Renal cortical epithelial cell (primary cell): ENCODE results near the gene CPXM2. TPM values are rescaled to one million over a fixed set of nuclear protein-coding genes. Genes with fewer than 3 reads are reported as not detected.

ENCODE experiments used
- DNase-seq: peaks from one replicate; pipeline ENCODE4 v3.0.0-alpha.2; 2011; ENCODE audit warnings: low read depth
- total RNA-seq: library from RNA; depleted of rRNA; stranded (reverse); fragments of >200 nt; gene quantifications from 2 replicates; pipeline ENCODE4 v1.2.3, GENCODE V29; 2014

Gene CPXM2
- 1.1 and 1.7 TPM in 2 replicates for total RNA-seq

DNA sequence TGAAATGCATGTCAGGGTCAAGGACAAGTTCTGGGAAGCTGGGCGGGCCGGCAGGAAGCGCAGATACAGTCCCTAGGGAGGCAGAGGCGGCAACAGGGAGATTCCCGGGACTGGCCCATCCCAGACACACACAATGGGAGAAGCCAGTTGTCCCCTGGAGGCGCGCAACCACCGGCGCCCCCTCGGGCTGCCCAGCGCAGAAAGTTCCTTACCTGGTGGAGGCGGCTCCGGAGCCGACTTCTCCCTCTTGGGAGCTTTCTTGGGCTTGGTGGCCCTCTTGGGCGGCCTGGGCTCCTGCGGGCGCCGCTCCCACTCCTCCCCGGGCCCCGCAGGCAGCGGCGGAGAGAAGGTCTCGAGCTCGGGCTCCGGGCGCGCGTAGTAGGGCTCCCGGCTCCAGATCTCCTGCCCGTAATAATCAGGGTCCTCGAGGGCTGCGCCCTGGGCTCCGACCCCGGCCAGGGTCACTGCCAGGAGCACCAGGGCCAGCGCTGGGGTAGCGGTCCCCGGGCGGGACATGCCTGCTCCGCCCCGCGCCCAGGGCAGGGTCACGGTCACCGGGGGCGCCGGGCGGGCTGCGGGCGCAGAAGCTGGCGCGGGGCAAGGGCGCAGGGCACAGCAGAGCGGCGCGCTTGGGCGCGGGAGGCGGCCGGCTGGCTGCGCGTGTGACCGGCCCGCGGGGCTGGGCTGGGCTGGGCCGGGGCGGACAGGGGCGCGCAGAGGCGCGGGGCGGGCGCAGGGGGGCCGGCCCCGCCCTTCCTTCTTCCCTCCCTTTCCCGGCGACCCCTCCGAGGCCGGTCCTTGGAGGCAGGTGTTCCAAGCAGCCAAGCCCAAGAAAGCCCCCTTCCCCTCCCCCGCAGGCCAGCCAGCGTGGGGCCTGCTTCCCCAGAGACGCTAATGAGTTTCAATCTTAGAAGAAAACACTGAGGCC lies at the start of gene CPXM2:
CPXM2 (minus strand) TSS at position 664 of the 928 bp plus-strand sequence; CDS start at position 516, 148 bp downstream.
- DNase-seq: no peak

DNA sequence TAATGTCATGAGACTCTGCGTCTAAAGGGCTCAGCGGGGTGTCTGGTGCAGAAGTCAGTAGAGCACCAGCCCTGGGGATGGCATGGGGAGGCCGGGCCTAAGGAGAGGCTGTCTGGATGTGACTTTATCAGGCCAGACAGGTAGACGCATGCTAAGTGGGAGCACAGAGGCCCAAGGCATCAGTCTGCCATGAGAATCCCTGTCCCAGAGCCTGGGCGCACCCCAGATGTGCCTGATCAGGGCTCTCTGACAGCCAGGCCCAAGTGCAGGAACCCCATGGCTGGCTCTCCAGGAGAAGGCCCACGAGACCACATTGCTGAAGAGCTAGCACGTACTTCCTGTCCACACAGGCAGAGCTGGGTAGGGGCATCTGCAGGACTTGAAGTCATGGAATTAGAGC lies 48.0 kb upstream of the CPXM2 start:
- no peak for DNase-seq

DNA sequence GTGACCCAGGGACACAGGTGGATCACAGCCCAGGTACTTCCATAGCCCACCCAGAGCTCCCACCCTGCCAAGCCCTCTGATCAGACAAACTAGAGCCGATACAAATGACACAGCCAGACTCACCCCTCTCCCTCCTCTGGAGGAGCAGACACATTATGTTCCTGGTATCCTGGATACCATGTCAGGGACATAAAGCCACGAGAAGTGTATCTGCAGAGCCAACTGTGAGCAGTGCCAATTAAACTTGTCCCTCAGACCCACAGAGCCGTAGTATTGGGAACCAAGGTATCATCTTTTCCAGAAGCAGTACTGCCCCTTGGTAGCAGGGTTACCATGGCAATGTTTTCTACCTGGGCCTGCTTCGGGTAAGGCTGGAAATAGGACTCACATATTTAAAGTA lies 47.3 kb upstream of the CPXM2 start:
- no peak for DNase-seq

DNA sequence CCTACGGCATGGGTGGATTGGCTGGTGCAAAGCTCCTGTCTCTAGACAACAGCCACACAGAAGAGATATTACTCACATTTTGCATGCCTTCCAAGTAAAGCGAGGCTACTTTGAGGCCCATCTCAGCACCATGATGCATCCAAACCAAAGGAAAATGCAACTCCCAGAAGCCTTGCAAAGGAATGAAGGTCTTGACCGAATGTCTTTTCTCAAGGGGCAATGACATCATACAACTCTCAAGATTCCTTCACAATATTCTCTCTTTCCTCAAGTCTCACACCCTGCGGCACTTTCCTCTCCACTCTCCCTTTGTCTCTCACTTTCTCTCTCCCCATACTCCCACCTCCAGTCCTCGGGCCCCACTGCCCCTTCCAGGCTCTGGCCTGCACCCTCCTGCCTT lies 44.8 kb upstream of the CPXM2 start:
- DNase-seq: no peak

DNA sequence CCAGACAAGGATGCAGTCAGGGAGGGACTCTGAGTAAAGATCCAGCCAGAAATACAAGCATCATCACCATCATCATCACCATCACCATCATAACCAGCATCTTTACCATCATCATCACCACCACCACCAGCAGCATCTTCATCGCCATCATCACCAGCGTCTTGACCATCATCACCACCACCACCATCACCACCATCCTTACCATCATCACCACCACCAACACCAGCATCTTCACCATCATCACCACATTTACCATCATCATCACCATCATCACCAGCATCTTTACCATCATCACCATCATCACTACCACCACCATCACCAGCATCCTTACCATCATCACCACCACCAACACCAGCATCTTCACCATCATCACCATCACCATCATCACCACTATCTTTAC lies 44.1 kb upstream of the CPXM2 start:
- DNase-seq: no peak

DNA sequence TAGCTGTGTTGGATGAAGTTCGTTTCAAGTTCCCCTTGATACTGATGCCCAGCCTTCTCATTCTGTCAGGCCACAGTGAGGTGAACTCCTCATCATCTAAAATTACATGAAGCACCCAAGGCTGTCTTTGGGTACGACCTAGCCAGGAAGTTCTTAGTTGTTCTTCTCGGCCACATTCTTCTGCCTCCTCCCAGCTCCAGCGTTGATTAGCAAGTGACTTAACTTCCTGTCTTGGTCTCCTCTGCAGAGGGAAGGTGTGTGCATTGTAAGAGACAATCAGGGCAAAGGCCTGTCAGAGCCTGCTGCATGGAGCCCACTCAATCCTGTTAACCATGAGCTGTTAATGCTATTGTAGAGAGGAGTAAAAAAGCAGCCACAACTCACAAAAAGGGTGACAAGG lies 43.2 kb upstream of the CPXM2 start:
- no peak for DNase-seq

DNA sequence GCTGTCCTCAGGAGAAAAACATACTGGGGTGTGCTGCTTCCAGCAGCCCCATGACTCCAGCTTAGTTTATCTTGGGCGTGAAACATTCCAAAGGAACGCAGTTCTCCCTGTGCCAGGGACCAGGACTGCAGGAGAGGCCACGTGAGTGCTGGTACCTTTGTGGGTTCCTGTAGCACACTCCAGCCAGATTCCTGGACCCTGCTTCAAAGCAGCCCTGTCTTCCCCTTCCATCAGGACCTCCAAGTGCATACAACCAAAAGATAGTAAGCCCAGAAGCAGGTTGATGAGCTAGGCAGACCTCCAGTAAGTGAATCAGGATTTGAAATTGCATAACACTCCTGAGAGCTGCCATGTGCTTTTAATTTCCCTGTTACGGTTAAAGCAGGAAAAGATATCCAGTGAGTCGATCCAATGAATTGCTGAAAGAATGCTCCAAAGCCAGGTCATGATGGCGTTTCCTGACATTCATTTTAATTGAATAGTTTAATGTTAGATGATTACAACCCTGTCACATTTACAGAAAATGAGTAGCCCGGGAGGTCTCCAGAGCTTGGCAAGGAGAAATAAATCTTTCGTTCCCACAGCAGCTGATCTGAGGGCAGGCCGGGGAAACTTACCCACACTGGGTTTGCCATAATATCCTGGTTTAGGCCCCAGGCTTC lies 38.9 kb upstream of the CPXM2 start:
- DNase-seq: no peak

DNA sequence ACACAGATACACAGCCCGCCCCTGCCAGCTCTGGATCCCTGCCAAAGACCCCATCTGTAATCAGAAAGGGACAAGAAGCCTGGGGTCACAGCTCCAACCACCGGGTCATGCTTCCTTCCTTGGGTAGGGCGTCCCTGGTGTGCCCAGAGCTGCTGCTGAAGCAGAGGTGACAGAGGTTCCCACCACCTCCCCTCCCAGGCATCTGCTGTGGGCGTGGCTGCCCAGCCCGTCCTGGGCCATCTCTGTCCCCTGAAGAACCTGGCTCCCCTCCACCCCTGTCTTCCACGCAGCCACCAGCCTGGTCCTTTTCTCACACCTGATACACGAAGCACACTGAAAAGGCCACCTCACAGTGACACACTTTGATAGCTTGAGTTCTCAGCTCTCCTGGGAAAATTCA lies 38.2 kb upstream of the CPXM2 start:
- DNase-seq: no peak

DNA sequence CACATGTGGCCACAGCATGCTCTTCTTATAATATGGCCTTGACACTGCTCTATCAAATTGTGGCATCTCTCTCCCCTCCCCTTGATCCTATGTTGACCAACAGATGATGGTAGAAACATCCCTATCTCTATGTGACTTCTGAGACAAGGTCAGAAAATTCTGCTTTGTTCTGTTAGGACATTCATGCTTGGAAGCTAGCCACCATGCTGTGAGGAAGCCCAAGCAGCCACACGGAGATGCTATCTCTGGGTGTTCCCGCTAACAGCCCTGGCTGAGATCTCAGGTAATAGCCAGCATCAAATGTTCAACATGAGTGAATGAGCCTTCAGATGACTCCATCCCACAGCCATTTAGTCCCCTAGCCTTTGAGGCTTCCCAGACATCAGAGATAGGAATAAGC lies 36.8 kb upstream of the CPXM2 start:
- DNase-seq: no peak

DNA sequence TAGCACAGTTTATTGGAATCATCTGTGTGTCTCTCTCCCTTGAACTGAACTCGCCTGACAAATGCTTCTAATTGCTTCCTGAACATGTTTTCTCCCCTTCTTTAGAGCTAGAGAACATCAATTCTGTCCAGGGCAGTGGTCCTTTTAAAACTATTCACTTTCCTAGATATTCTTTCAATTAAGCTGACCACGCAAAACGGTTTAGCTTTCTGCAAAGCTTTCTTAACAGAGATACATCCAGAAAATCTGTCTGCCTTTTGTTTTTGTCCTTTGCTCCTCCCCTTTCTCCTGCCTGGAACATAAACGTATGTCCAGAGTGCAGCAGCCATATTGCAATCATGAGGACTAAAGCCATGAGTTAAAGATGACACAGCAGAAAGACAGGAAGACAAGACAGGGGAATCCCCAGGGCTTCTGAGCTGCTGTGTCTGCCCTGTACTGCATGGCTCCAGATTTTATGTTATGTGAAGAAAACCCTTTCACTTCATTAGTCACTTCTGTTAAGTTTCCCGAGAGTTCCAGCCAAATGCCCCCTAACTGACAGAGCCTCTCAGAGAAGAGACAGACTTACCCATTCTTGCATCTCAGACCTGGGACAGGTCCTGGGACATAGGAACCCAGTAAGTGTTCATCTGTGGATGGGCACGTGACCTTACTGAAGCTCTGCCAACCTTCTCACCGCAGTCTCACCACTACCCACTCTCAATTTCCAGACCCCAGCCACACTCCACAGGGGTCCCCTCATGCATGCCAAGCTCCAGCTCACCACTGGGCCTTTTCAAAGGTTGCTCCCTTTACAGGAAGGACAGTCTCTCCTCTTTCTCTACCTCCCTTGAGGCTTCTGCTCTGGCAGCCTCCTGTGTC lies 35.0 kb upstream of the CPXM2 start:
- no peak for DNase-seq

DNA sequence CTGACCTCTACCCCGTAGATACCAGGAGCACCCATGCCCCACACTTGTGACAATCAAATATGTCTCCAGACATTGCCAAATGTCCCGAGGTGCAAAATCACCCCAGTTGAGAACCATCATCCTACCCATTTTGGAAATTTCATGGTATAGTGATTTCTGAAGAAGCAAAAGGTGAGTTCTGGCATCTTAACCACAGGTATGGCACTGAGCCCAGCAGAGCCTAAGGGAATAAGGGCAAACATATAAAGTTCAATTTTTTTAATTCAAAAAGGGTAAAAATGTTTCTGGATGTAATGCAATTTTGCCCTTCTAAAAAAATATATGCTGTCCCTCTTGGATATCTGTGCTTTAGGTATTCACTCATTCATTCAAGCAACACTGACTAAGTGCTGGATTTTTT lies 30.5 kb upstream of the CPXM2 start:
- no peak for DNase-seq

DNA sequence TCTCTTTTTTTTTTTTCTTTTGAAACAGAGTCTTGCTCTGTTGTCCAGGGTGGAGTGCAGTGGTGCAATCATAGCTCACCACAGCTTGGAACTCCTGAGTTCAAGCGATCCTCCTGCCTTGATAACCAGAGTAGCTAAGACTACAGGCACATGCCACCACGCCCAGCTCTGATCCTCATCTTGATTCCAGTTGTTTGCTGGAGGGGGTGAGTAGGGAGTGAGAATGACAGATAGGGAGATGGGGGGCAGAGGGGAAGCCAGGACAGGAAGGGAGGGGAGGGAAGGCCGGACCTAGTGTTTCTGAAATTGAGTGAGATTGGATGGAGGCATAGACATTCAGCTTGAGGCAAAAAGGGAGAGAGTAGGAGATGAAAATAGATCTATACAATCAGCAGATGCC lies 25.2 kb upstream of the CPXM2 start:
- no peak for DNase-seq

DNA sequence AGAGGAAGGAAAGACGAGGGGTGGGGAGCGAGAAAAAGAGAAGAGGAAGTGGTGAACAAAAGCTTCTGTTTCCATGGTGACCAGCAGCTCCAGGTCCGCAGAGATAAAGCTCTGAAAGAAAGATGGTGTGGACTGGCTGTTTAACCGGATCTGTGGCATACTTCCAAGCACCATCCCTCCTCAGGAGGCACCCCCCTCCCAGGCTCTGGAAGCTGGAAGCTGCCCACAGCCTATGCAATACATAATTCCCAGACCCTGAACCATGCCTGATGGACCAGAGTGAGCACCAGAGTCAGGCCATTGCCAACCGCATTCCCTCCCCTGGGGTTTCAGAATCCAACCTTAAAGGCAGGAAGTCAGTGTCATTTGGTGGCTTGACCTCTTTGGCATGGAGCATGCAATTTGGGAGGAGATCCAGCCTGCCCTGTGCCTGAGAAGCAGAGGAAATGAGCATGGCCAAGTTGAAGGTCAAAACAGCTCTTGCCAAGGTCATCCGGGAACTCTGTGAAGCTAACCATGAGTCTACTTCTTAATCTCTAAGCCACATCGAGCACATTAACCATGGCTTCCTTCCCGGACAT lies 22.2 kb upstream of the CPXM2 start:
- no peak for DNase-seq

DNA sequence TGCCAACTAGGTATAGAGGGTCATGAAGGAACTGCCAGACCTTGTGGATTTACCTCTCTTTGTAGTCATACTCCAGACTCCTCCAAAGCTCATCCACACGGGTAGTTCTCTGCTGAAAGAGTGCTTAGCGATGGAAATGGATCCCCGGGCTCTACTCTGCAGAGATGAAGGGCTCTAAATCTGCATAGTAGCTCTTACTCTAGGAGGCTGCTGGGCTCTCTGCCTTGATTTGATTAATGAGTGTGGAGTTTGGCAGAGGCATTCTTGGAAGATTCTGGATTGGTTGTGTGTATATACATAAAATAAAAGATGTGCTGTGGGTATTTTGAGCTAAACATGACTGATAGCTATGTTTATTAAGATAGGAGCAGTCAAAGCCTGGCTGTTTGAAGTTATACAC lies 21.3 kb upstream of the CPXM2 start:
- DNase-seq: no peak

DNA sequence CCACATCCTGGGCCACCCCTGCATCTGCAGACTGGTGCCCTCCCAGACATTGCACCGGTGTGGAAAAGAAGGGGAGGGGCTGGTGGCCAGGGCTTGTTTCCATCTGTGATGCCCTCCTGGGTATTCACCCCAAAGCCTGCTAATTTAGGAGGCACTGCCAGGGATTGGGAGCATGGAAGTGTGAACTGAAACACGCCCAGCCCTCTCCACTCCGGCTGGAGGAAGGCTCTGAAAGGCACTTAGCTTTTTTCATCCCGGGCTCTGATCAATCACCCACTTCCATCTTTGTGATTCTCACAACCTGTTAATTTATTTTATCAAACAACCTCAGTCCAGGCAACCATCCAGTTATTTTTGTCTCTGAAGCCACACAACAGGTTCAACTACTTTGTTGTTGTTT lies 20.9 kb upstream of the CPXM2 start:
- no peak for DNase-seq

DNA sequence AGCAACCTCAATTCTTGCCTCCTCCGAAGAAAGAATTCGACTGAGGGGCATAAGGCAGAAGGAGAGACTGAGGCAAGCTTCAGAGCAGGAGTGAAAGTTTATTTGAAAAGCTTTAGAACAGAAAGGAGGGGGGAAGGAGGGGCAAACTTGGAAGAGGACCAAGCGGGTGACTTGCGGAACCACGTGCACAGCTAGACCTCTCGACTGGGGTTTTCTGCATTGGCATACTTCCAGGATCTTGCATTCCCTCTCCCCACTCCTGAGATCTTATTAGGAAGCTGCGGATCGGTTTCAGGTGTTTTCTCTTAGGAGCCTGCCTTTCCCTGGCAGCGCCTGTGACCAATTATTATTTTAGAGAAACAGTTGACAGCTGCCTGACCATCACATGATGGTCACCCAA lies 20.3 kb upstream of the CPXM2 start:
- no peak for DNase-seq

DNA sequence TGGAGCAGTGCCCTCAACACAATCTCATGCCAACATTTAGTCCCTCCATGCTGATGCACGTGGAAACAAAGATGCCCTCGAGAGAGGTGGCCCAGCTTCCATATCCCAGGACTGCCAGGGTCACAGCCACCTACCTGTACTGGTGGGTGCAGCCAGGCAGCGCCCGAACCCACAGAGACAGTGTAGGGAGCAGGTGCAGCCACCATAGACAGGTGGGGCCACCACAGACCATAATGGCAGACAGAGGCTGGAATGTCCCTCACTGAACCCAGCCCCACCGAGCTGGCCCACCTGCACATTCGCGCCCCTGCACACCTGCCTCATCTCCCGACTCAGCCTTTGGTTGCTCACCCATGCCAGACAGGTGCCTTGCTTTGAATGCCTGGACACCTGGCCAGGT lies 18.3 kb upstream of the CPXM2 start:
- DNase-seq: no peak

DNA sequence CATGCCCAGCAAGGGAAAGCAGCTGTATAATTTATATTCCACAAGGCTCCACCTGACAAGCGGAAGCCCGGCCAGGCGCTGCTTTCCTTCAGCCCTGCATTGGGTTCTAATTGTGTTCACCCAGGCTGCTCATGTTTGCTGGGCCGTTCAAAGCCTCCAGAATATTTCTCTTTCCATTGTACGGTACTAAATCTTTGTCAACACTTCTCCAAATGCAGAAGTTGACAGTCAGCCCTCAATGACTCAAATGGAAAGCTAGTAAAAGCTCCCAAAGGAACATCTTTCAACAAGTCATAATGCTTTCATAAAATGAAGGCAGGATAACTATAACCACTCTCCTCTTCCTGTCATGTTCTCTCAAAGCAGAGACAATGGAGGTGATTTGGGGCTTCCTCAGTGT lies 17.8 kb upstream of the CPXM2 start:
- DNase-seq: no peak

DNA sequence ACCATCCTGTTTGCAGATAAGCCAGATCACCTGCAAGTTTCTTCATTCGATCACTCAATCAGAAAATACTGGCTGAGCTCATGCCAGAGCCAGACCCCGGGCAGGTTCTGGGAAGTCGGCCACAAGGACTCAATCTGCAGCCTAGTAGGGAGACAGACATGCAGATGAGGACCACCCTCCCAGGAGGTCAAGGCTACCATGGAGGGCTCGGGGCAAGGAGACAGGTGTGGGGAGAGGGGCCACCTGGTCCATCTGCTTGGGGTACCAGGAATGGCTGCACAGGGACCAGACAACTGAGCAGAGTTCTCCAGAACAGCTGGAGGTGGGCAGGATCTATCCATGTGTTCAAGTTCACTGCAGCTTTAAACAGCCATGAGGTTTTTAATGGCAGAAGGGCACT lies 16.8 kb upstream of the CPXM2 start:
- no peak for DNase-seq

DNA sequence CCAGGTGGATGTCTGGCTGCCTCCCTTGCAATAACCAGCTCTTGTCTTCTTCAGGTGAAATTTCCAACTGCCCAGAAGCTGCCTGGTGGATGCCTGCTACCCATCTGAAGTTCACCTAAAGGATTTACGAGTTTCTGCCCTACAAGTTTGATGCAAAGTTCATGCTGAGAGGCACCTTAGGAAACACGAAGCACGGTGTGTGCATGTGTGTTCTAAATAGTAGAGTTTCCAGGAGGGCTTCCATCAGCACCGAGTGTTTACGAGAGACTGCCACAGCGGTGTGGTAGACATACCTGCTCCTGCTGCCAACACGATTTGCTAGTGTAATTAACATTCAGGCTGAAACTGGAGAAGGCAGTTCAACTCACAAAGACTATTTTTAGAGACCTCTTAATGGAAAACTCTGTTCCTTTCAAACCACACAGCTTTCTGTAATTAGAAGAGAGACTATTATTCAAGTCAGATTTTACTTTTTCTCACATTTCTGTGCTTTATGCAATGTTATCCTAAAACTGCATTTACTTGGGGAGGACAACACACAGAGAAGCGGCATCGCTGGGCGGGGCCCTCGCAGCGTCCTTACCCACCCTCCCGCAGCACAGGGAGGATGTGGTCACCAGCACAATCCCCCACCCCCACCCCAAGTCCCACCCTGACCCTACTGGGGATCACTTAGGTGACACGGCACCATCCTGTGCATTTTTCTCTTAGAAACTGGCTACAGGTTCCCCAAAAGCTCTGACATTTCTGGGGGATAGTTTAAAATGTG lies 15.5 kb upstream of the CPXM2 start:
- DNase-seq: no peak

DNA sequence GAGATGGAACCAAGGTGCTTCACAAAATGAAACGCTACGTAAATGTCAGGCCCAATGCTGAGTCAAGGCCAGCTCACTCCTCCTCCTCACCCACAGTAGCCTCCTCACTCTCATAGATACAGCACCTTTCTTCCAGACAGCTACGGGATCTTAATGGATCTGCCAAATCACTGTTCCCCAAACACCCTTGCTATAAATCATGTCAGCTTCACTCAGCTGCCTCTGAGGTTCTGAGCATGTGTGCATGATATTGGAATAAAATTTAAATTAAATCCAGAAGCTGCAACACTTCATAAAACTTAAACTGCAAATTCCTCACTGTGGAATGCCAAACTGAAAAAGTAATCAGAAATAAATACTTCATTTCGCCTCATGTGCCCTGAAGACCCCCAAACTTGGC lies 14.7 kb upstream of the CPXM2 start:
- no peak for DNase-seq
